ENCODE data around the gene UROC1. TPM values are rescaled to one million over a fixed set of nuclear protein-coding genes. Genes with fewer than 3 reads are reported as not detected.

Gene UROC1
- total RNA-seq, 1 donor from 2014 or later, result not detected

GRCh38 chr3:126516152-126516935 is 1.2 kb downstream of the UROC1 start:
- no peak for DNase-seq (ENCODE audit: low spot score)

- no peak for DNase-seq (ENCODE audit: low spot score)
Measured at GRCh38 chr3:126515066-126515706, 2.4 kb downstream of the UROC1 start.

GRCh38 chr3:126514161-126514560 is 3.4 kb downstream of the UROC1 start:
- DNase-seq (ENCODE audit: low spot score), result no peak

DNA sequence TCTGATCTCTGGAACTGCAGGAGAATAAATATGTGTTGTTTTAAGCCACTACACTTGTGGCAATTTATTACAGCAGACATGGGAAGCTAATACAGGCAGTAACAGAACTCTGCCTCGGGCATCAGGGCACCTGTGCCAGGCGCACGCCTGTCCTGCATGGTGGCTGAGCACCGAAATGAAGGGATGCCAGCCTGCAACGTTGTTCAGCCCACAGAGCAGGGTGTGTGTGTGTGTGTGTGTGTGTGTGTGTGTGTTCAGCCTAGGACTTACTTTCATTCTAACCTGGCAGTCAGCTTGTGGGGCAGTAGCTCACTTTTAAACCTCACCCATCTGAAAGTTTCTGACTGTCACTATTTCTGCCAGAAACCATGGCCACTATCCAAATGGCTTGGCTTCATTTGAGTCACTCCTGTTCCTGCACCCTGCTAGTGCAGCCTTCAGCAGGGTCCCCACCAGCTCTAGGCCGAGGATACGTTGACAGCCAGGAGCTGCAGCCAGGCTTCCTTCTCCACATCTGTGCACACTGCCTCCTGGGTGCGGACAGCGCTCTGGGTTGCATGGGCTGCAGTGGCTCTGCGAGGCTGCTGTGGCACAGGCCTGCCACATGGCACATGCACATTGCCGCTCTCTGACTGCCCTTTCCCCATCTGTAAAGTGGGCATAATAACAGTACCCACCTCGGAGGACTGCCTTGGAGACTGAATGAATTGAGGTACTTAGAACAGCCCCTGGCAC is 4.5 kb downstream of the UROC1 start:
- no peak for DNase-seq (ENCODE audit: low spot score)

DNA sequence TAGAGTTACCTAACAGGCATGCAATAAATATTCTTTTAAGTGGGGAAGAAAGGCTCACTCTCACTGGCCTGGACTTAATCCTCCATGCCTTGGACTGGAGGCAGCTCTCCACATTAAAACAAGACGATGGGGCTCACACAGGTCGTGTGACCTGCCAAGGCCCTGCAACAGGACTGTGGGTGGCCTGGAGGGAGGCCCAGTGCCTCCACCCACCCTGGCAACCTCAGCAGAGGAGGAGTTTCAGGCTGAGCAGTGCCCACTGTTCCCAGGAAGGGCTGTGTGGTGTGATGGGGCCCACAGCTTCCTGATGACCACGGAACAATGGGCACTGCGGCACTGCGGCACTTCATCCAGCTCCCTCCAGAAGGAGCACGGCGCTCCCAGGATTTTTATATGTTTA is 5.5 kb downstream of the UROC1 start:
- DNase-seq (ENCODE audit: low spot score), result no peak

- DNase-seq (ENCODE audit: low spot score), result no peak
Measured at GRCh38 chr3:126511291-126511690, 6.3 kb downstream of the UROC1 start.

DNA sequence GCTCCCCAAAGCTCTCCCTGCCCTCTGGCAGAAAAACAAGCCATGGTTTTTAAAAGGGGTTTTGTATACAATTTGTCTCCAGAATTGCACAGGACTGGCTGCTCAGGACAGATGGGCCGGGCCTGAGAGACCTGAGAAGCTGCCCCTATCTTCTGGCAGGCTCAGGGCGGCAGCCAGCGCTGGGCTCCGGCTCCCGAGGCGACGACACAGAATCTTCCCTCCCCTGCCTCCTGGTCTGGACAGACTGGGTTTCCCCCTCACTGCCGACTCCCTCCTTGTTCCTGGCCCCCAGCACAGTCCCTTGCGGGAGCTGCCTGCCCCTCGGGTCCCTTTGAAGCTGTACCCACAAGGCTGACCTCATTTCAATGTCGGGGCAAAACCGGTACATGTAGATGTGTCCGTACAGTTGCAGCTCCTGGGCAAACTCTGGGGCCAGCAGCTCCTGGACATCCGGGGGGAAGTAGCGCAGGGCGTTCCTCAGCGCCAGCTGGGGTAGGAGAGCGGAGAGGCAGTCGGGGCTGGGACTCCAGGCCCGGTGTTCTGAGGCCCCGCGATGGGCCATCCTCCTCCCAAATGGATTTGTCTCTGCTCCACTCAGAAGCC is 7.2 kb downstream of the UROC1 start:
- DNase-seq (ENCODE audit: low spot score), result no peak

GRCh38 chr3:126509597-126510307 is 7.8 kb downstream of the UROC1 start:
- DNase-seq (ENCODE audit: low spot score), result no peak

DNA sequence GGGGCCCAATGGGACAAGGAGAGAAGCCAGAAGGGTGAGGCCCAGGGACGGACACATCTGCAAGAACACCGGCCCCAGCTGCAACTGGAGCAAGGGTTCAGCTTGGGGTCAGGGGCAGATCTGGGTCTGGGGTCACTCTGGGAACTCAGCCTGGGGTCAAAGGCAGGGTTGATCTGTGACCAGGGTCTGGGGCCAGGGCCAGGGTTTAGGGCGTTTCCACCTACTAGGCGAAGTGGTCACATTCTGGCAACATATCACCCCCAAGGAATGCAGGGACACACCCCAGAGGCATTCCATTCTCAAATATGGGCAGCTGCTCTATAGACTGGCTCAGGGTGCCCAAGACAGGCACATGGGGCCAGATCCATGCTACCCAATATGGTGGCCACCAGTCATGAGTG is 9.0 kb downstream of the UROC1 start:
- DNase-seq (ENCODE audit: low spot score), result no peak

DNA sequence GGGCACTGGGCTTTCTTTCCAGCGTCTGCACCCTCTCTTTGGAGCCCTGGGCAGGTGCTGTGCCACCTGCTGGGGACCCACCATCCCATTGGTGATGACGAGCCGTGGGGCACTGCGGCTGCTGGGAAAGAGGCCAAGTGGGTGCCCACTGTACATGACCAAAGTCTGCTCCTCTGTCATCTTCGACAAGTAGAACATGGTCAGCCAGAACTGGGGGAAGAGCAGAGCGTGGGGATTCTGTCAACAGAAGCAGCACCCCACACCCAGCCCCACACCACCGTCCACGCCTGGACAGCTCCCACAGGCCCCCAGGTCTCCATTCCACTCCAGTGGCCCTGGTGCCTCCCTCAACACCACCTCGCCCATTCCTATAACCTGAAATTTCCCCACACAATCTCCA is 9.7 kb downstream of the UROC1 start:
- no peak for DNase-seq (ENCODE audit: low spot score)

DNA sequence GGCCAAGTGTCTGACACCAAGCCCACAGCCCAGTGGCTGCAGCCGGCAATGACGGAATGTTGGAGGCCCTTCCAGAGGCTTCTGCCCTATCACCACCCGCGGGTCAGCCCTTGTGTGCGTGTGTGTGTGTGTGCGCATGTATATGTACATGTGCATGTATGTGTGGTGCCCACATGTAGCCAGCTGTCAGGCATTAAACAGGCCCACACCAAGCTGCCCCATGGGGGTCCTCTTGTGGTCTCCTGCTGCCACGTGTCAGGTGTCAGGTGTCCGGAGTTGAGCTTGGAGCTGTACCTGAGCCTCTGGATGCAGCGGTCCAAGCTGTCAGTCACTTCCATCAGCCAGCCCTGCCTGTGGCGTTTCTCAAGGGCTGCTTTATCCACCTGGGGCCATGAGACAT is 13.9 kb downstream of the UROC1 start:
- DNase-seq (ENCODE audit: low spot score), result no peak

GRCh38 chr3:126502656-126503055 is 14.9 kb downstream of the UROC1 start:
- no peak for DNase-seq (ENCODE audit: low spot score)

DNA sequence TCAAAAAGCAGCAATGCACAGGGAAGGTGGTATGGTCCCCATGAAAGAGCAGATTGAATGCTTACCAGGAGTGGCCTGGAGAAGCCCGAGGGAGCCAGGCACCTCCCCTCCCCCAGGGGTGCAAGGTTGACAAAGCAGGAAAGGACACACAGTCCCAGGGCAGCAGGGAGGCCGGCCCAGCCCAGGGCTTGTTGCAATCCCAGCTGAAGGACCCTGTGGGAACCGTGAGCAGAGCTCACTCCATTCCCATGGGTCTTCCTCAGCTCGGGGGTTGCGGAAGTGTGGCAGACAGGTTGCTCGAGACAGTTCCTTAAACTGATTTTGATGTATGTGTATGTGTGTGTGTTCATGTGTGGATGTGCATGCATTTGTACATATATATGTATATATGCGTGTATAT is 15.8 kb downstream of the UROC1 start:
- DNase-seq (ENCODE audit: low spot score), result no peak

- no peak for DNase-seq (ENCODE audit: low spot score)
Measured at GRCh38 chr3:126501054-126501453, 16.5 kb downstream of the UROC1 start.

GRCh38 chr3:126500016-126500415 is 17.6 kb downstream of the UROC1 start:
- no peak for DNase-seq (ENCODE audit: low spot score)

GRCh38 chr3:126499401-126499800 is 18.2 kb downstream of the UROC1 start:
- DNase-seq (ENCODE audit: low spot score), result no peak

DNA sequence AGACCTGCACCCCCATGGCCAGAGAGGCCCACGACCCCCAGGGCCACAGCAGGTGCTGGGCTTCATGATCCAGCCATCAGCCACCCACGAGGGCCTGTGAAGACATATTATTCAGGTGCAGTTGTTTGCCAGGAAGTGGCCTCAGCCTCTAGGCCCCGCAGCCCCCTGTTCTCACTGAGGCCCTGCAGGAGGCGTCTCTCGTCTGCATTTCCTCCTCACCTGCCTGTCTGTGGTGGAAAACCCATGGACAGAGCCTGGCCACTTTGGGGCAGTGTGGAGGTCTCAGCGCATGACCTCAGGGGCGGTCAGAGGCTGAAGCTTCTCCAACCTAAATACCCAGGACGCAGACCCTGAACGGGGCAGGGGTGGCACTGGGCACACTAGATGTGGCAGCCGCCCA is 18.6 kb downstream of the UROC1 start:
- DNase-seq (ENCODE audit: low spot score), result no peak

DNA sequence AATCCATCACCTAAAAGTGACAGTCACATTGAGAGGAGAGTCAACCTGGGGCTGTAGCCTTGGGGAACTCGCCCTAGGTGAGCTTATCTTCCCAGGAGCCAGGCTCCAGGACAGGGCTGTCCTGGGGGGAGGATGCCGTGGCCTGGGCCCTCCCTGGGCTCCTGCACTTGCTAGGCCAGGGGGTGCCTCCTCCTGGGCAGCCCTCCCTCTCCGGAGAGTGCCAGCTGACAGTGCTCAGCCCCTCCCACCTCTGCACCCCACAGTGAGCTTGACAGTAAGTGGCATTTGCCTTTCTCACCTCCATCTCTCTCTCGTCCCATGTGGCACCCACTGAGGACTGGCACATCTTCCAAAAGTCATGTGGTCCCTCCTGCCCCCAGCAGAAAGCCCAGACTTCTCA is 19.1 kb downstream of the UROC1 start:
- DNase-seq (ENCODE audit: low spot score), result no peak

- no peak for DNase-seq (ENCODE audit: low spot score)
Measured at GRCh38 chr3:126497956-126498355, 19.6 kb downstream of the UROC1 start.

- DNase-seq (ENCODE audit: low spot score), result no peak
Measured at GRCh38 chr3:126496894-126497850, 20.4 kb downstream of the UROC1 start.

DNA sequence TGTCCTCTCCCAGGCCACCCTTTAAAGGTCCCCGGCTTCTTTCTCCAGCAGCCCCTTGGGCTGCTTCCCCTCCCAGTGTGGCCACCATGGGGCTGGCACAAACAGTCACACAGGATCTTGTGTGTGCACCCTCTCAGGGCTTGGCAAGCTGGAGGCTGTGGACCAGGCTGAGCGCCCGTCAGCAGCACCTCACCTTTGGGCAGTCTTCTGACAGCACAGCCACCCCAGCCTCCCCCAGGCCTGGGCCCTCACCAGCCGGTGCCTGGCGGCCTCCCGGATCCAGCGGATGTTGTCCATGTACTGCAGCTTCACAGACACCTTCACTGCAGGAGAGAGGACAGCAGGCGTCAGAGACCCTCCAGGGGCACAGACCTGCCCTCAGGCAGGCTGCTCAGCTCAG is 21.8 kb downstream of the UROC1 start:
- no peak for DNase-seq (ENCODE audit: low spot score)

All from ureter (tissue), 1 donor.